K562 (cell line): ENCODE results near the gene IGFBP4. TPM values are rescaled to one million over a fixed set of nuclear protein-coding genes. Genes with fewer than 3 reads are reported as not detected.

Experiments
- ATAC-seq: fragments of 200-7000 bp; cut with Tn5 transposase; 3 replicates; pipeline ENCODE4 v1.9.1; 2020; ENCODE audit warnings: moderate library complexity
- BruUV-seq: library from RNA; stranded (reverse); fragments of 400-500 nt; replicated peaks from 2 replicates; lab custom pipeline; 2021; lab: Mats Ljungman, UMichigan
- CTCF ChIA-PET: fragments of 300-600 bp; formaldehyde crosslinking; extraction: SDS; loops from one replicate; lab custom pipeline; 2021; ENCODE audit warnings: low intra/inter-chr PET ratio; lab: Yijun Ruan, JAX
- POLR2A ChIA-PET: fragments of 300-600, 350-650 bp; sonication (Branson Sonifier 250); formaldehyde crosslinking; extraction: SDS; loops from one replicate; lab custom pipeline; 2021; ENCODE audit warnings: antibody characterized with exemption, inconsistent platforms; lab: Yijun Ruan, JAX
- DNase-seq, 4 experiments: peaks; one replicate each; pipeline versions ENCODE4 v3.0.0 to v3.0.0-alpha.2; 2011 to 2018; ENCODE audit warnings: low spot score in 3 of 4, mixed read lengths in 3 of 4; ENCODE audit errors: extremely low read depth in 1 of 4
- FAIRE-seq: peaks from 2 replicates; lab custom pipeline; 2011; peaks lifted over from hg19 to GRCh38; lab: Jason Lieb, UNC
- H2AFZ ChIP-seq: 2 replicates; pipeline ENCODE4 v1.6.0; 2011; ENCODE audit warnings: low read depth, low read length, control low read depth, inconsistent platforms
- H3K27ac ChIP-seq: fragments of 200-600 bp; 3 replicates; pipeline ENCODE4 v1.8.0; 2011; ENCODE audit warnings: low read depth, mild to moderate bottlenecking, control low read depth, inconsistent platforms, low read length, moderate library complexity, mixed read lengths; ENCODE audit errors: extremely low read depth
- H3K27me3 ChIP-seq, 2 experiments: fragments of 300-600 bp in 1 of 2; 2 replicates in 1 of 2; 3 replicates in 1 of 2; pipeline versions ENCODE4 v1.6.0 to v1.8.0; 2011; ENCODE audit warnings: inconsistent platforms in 2 of 2, low read length in 2 of 2, mild to moderate bottlenecking in 1 of 2, mixed read lengths in 1 of 2, moderate library complexity in 1 of 2; ENCODE audit not compliant: control insufficient read depth in 2 of 2, insufficient read depth in 2 of 2
- H3K36me3 ChIP-seq: fragments of 300-600 bp; 3 replicates; pipeline ENCODE4 v1.8.0; 2011; ENCODE audit warnings: mild to moderate bottlenecking, low read length, inconsistent platforms; ENCODE audit not compliant: control insufficient read depth, insufficient read depth
- H3K4me1 ChIP-seq, 2 experiments: fragments of 200-600 bp in 1 of 2; replicated peaks in 1 of 2; 2 replicates in 1 of 2; 3 replicates in 1 of 2; pipeline versions ENCODE4 v1.5.1 to v1.8.0; 2011; ENCODE audit warnings: inconsistent platforms in 2 of 2, low read length in 2 of 2, mild to moderate bottlenecking in 1 of 2, mixed read lengths in 1 of 2, moderate library complexity in 1 of 2; ENCODE audit not compliant: control insufficient read depth in 2 of 2, insufficient read depth in 2 of 2
- H3K4me2 ChIP-seq: 2 replicates; pipeline ENCODE4 v1.6.1; 2011; ENCODE audit warnings: low read length, control low read depth, inconsistent platforms, mixed read lengths; ENCODE audit not compliant: insufficient read depth
- H3K4me3 ChIP-seq: fragments of 200-600 bp; sonication (generic), shearing (Covaris generic); 2 replicates; pipeline ENCODE4 v1.5.1; 2016; ENCODE audit warnings: control low read depth, inconsistent platforms
- H3K79me2 ChIP-seq: fragments of 200-600 bp; 3 replicates; pipeline ENCODE4 v1.8.0; 2011; ENCODE audit warnings: low read length, inconsistent platforms; ENCODE audit not compliant: control insufficient read depth, insufficient read depth
- H3K9ac ChIP-seq, 2 experiments: 2 replicates each; pipeline versions ENCODE4 v1.6.0 to v1.6.1; 2011; ENCODE audit warnings: low read depth in 2 of 2, low read length in 2 of 2, control low read depth in 1 of 2, inconsistent platforms in 1 of 2, mild to moderate bottlenecking in 1 of 2, mixed read lengths in 1 of 2; ENCODE audit not compliant: insufficient read depth in 1 of 2
- H3K9me1 ChIP-seq: one replicate; pipeline ENCODE4 v1.6.0; 2011; ENCODE audit warnings: inconsistent platforms, mild to moderate bottlenecking, low read length, moderate library complexity; ENCODE audit not compliant: control insufficient read depth, insufficient read depth
- H3K9me3 ChIP-seq: replicated peaks from 2 replicates; pipeline ENCODE4 v1.5.1; 2011; ENCODE audit warnings: low read depth, low read length, inconsistent platforms; ENCODE audit not compliant: control insufficient read depth, insufficient read depth
- H4K20me1 ChIP-seq: replicated peaks from 2 replicates; pipeline ENCODE4 v1.6.1; 2011; ENCODE audit warnings: low read length, inconsistent platforms, mixed read lengths; ENCODE audit not compliant: control insufficient read depth, insufficient read depth
- CHD7 ChIP-seq: fragments of 200-600 bp; sonication (generic); IDR thresholded peaks from one replicate; pipeline ENCODE4 v1.6.1; 2012; ENCODE audit warnings: mild to moderate bottlenecking, low read depth, low read length, inconsistent platforms
- ELF1 ChIP-seq: fragments of 200-800 bp; sonication (Bioruptor generic); IDR thresholded peaks from 2 replicates; pipeline ENCODE4 v1.6.1; 2016; ENCODE audit warnings: missing genetic modification characterization, missing compliant biosample characterization
- WGBS: fragments of 100-300 bp; shearing (Covaris generic); methylation state at CpG from one replicate; pipeline ENCODE4 v1.1.6; 2016; ENCODE audit warnings: low coverage, mixed read lengths; ENCODE audit not compliant: insufficient coverage; ENCODE audit errors: missing lambda C conversion rate; 5-methylcytosine and 5-hydroxymethylcytosine counted together
- in situ Hi-C: fragments of 300-500 bp; cut with MboI; formaldehyde crosslinking; loops from 4 replicates; pipeline ENCODE4 v1.15.0; 2018; ENCODE audit warnings: inconsistent platforms, mixed read lengths
- intact Hi-C: fragments of 100-400 bp; cut with micrococcal nuclease; formaldehyde crosslinking; loops from 2 replicates; pipeline ENCODE4 v1.14.2; 2022
- polyA plus RNA-seq, 8 experiments: library from polyadenylated mRNA; depleted of rRNA in 4 of 8; stranded (reverse) in 5 of 8; unstranded in 3 of 8; fragments of >200 nt; fragmentation: Nextera tagmentation in 2 of 8; fragmentation: Illumina TruSeq in 1 of 8; extraction: Ambion mirVana in 2 of 8; extraction: Trizol in 1 of 8; gene quantifications; 2 replicates each; pipeline versions ENCODE4 v1.2.1 to v1.2.3, GENCODE V29; 2011 to 2014; ENCODE audit warnings: inconsistent platforms in 1 of 8, missing spikeins in 1 of 8
- total RNA-seq, 7 experiments: library from RNA; depleted of rRNA in 6 of 7; stranded (reverse); fragments of >200 nt in 6 of 7; fragmentation: Illumina TruSeq in 2 of 7; extraction: Trizol in 2 of 7; gene quantifications; 2 replicates each; pipeline versions ENCODE4 v1.2.1 to v1.2.3, GENCODE V29; 2011 to 2021; ENCODE audit warnings: low replicate concordance in 1 of 7
- TF ChIP-seq, protein P1 (sequence below): conservative IDR thresholded peaks from 2 replicates; pipeline ENCODE4 v1.6.1; 2011; ENCODE audit warnings: low read depth, mild to moderate bottlenecking, low read length; ENCODE audit not compliant: control insufficient read depth

Gene IGFBP4
- total and polyA plus RNA-seq, 9 of the 15 experiments (the other 6 are each of a cell fraction or from before 2014, with no cell fraction given) = 8.8 to 99.8 (median 18.6) TPM

DNA sequence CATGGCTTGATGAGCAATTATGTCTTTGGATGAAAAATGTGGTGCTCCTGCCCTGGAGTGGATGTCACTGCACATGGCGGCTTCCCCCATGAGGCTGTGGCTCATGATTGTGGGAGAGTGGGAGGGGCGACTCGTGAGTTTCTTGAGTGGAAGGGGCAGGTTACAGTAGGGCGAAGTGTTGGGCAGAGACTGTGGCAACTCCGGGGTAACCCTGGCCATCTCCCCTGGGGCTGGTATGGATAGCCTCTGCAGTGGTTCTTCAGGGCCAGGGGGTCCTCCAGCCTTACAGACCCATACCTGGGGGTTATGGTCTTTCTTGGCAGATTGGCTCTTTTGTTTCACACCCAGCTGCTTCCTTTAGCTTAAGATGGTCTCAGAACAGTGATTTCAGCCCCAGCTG is 59.5 kb downstream of the IGFBP4 start:
- H3K4me1 ChIP-seq = peaks cover 0 to 8% of the 10 kb centered on the region in 2 experiments; a peak in 2 of 5 replicates
- in situ Hi-C loops (no loop called here), intact Hi-C loops (no loop called here)
- no peak for DNase-seq
- WGBS = 48% methylated on average over 5 of the region's 5 CpGs
- H3K4me2 ChIP-seq = no peak overlapping the region
- no peak overlapping the region for H2AFZ ChIP-seq
- no peaks in the 10 kb centered on the region for H4K20me1 ChIP-seq
- POLR2A ChIA-PET = interaction anchor here (0.8 kb wide), 1 partner anchor 17 kb away, joined by 3 read pairs; no protein-coding TSS in a partner anchor
- no peaks in the 10 kb centered on the region for H3K9me3 ChIP-seq
- no peak overlapping the region; a peak in 1 of 4 replicates for H3K9ac ChIP-seq
- no peak for TF ChIP-seq CHD7
- TF ChIP-seq, protein P1, sequence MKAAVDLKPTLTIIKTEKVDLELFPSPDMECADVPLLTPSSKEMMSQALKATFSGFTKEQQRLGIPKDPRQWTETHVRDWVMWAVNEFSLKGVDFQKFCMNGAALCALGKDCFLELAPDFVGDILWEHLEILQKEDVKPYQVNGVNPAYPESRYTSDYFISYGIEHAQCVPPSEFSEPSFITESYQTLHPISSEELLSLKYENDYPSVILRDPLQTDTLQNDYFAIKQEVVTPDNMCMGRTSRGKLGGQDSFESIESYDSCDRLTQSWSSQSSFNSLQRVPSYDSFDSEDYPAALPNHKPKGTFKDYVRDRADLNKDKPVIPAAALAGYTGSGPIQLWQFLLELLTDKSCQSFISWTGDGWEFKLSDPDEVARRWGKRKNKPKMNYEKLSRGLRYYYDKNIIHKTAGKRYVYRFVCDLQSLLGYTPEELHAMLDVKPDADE = no peak
- no peak for TF ChIP-seq ELF1
- H3K9me1 ChIP-seq = peaks cover 4% of the 10 kb centered on the region
- no peak overlapping the region for H3K27ac ChIP-seq
- BruUV-seq = no TSS peak
- no peaks in the 10 kb centered on the region for H3K79me2 ChIP-seq
- CTCF ChIA-PET = no interaction called here
- H3K27me3 ChIP-seq = no peaks in the 10 kb centered on the region; a peak in 1 of 5 replicates
- H3K4me3 ChIP-seq = no peak overlapping the region
- H3K36me3 ChIP-seq = no peaks in the 10 kb centered on the region
- no peak for ATAC-seq
- FAIRE-seq = no peak
